HepG2 (cell line): ENCODE results near the gene NEK6. TPM values are rescaled to one million over a fixed set of nuclear protein-coding genes. Genes with fewer than 3 reads are reported as not detected.

Experiments
- ATAC-seq: fragments of 200-7000 bp; cut with Tn5 transposase; 3 replicates; pipeline ENCODE4 v1.9.1; 2020; ENCODE audit warnings: mild to moderate bottlenecking, moderate library complexity
- BruUV-seq: library from RNA; stranded (reverse); fragments of 400-500 nt; replicated peaks from 2 replicates; lab custom pipeline; 2021; lab: Mats Ljungman, UMichigan
- CTCF ChIA-PET: fragments of 300-600 bp; formaldehyde crosslinking; extraction: SDS; loops from one replicate; lab custom pipeline; 2021; ENCODE audit warnings: low total read pairs, inconsistent platforms, low intra/inter-chr PET ratio; lab: Yijun Ruan, JAX
- POLR2A ChIA-PET: fragments of 350-600 bp; sonication (Branson Sonifier 250); formaldehyde crosslinking; loops from one replicate; lab custom pipeline; 2020; ENCODE audit warnings: antibody characterized with exemption, inconsistent platforms; lab: Yijun Ruan, JAX
- DNase-seq: peaks from one replicate; pipeline ENCODE4 v3.0.0-alpha.2; 2015; ENCODE audit warnings: low spot score
- FAIRE-seq: peaks from 3 replicates; lab custom pipeline; 2011; peaks lifted over from hg19 to GRCh38; lab: Jason Lieb, UNC
- H2AFZ ChIP-seq: one replicate; pipeline ENCODE4 v1.6.1; 2011; ENCODE audit warnings: low read length, inconsistent platforms
- H3K27ac ChIP-seq: fragments of 300-600 bp; 3 replicates; pipeline ENCODE4 v1.8.0; 2011; ENCODE audit warnings: mixed run types, mild to moderate bottlenecking, mixed read lengths, low read length, inconsistent platforms; ENCODE audit not compliant: insufficient read depth; ENCODE audit errors: extremely low read length
- H3K27me3 ChIP-seq, 2 experiments: fragments of 200-600 bp in 1 of 2; 2 replicates in 1 of 2; 3 replicates in 1 of 2; pipeline versions ENCODE4 v1.6.0 to v1.8.0; 2011; ENCODE audit warnings: low read length in 2 of 2, mild to moderate bottlenecking in 2 of 2, moderate library complexity in 2 of 2, inconsistent platforms in 1 of 2; ENCODE audit not compliant: insufficient read depth in 2 of 2, control insufficient read depth in 1 of 2
- H3K36me3 ChIP-seq, 2 experiments: fragments of 200-600 bp in 1 of 2; replicated peaks in 1 of 2; 2 replicates in 1 of 2; 3 replicates in 1 of 2; pipeline versions ENCODE4 v1.5.1 to v1.8.0; 2011; ENCODE audit warnings: low read length in 2 of 2, inconsistent platforms in 1 of 2; ENCODE audit not compliant: insufficient read depth in 2 of 2, control insufficient read depth in 1 of 2
- H3K4me1 ChIP-seq: 2 replicates; pipeline ENCODE4 v1.5.1; 2012; ENCODE audit warnings: low read length, inconsistent platforms; ENCODE audit not compliant: insufficient read depth
- H3K4me2 ChIP-seq: 2 replicates; pipeline ENCODE4 v1.6.0; 2011; ENCODE audit warnings: low read depth, low read length, inconsistent platforms
- H3K4me3 ChIP-seq, 3 experiments: fragments of 200-600 bp in 1 of 3; sonication (generic), shearing (Covaris generic) in 1 of 3; replicated peaks in 1 of 3; 2 replicates each; pipeline ENCODE4 v1.5.1; 2011 to 2016; ENCODE audit warnings: low read length in 3 of 3, inconsistent platforms in 2 of 3, low read depth in 2 of 3, mild to moderate bottlenecking in 2 of 3, control low read depth in 1 of 3, mixed read lengths in 1 of 3; ENCODE audit not compliant: insufficient read depth in 1 of 3
- H3K79me2 ChIP-seq: one replicate; pipeline ENCODE4 v1.6.1; 2011; ENCODE audit warnings: low read length, inconsistent platforms; ENCODE audit not compliant: insufficient read depth
- H3K9ac ChIP-seq: 2 replicates; pipeline ENCODE4 v1.6.0; 2011; ENCODE audit warnings: mild to moderate bottlenecking, low read depth, low read length, inconsistent platforms; ENCODE audit not compliant: insufficient read depth
- H3K9me3 ChIP-seq: 2 replicates; pipeline ENCODE4 v1.5.1; 2012; ENCODE audit warnings: mild to moderate bottlenecking, low read length
- H4K20me1 ChIP-seq: 2 replicates; pipeline ENCODE4 v1.6.0; 2011; ENCODE audit warnings: inconsistent platforms, mild to moderate bottlenecking, low read length, moderate library complexity; ENCODE audit not compliant: insufficient read depth
- ADNP ChIP-seq: sonication (generic); formaldehyde crosslinking; IDR thresholded peaks from 2 replicates; pipeline ENCODE4 v1.4.0; 2020; ENCODE audit warnings: missing genetic modification reagents
- FOXM1 ChIP-seq: sonication (generic); formaldehyde crosslinking; IDR thresholded peaks from 2 replicates; pipeline ENCODE4 v1.5.0; 2020; ENCODE audit warnings: missing genetic modification reagents
- MIER2 ChIP-seq: IDR thresholded peaks from 2 replicates; pipeline ENCODE4 v1.6.1; 2016; ENCODE audit warnings: missing biosample characterization, missing genetic modification reagents
- REPIN1 ChIP-seq: sonication (generic); formaldehyde crosslinking; IDR thresholded peaks from 2 replicates; pipeline ENCODE4 v1.8.0; 2022; ENCODE audit warnings: missing genetic modification reagents, low read depth, mild to moderate bottlenecking, borderline replicate concordance
- SALL1 ChIP-seq: sonication (generic); formaldehyde crosslinking; IDR thresholded peaks from 2 replicates; pipeline ENCODE4 v1.8.0; 2022; ENCODE audit warnings: mild to moderate bottlenecking, missing genetic modification reagents
- TOE1 ChIP-seq: sonication (generic); formaldehyde crosslinking; IDR thresholded peaks from 2 replicates; pipeline ENCODE4 v1.4.0; 2020; ENCODE audit warnings: mild to moderate bottlenecking, missing genetic modification reagents
- TP53 ChIP-seq: sonication (generic); formaldehyde crosslinking; conservative IDR thresholded peaks from 2 replicates; pipeline ENCODE4 v1.4.0; 2020; ENCODE audit warnings: missing genetic modification reagents
- ZNF407 ChIP-seq: sonication (generic); formaldehyde crosslinking; IDR thresholded peaks from one replicate; pipeline ENCODE4 v1.5.1; 2020; ENCODE audit warnings: mild to moderate bottlenecking, missing genetic modification reagents; ENCODE audit errors: not compliant biosample characterization
- ZNF446 ChIP-seq: sonication (generic); formaldehyde crosslinking; IDR thresholded peaks from 2 replicates; pipeline ENCODE4 v1.5.0; 2020; ENCODE audit warnings: mild to moderate bottlenecking, missing genetic modification reagents
- ZNF619 ChIP-seq: sonication (generic); formaldehyde crosslinking; IDR thresholded peaks from 2 replicates; pipeline ENCODE4 v1.4.0; 2020; ENCODE audit warnings: mild to moderate bottlenecking, missing genetic modification reagents
- ZNF781 ChIP-seq: sonication (generic); formaldehyde crosslinking; IDR thresholded peaks from 2 replicates; pipeline ENCODE4 v1.5.1; 2020; ENCODE audit warnings: borderline replicate concordance, mild to moderate bottlenecking, missing genetic modification reagents; ENCODE audit errors: not compliant biosample characterization
- WGBS: methylation state at CpG from one replicate; pipeline ENCODE4 v1.1.6; 2017; ENCODE audit warnings: low lambda C conversion rate; 5-methylcytosine and 5-hydroxymethylcytosine counted together
- in situ Hi-C: cut with HindIII; loops from 2 replicates; pipeline ENCODE4 v1.10.0; 2017; ENCODE audit warnings: low pct_unique_long_range_greater_than_20kb; ENCODE audit not compliant: extremely low pct_ligation_motif_present
- intact Hi-C: fragments of 100-400 bp; cut with micrococcal nuclease; formaldehyde crosslinking; loops from one replicate; pipeline ENCODE4 v1.10.0; 2022; ENCODE audit not compliant: unreplicated experiment
- polyA plus RNA-seq, 8 experiments: library from polyadenylated mRNA; depleted of rRNA in 3 of 8; stranded (reverse) in 7 of 8; unstranded in 1 of 8; fragments of >200 nt; fragmentation: Illumina TruSeq in 4 of 8; extraction: Trizol in 4 of 8; gene quantifications; 2 replicates each; pipeline versions ENCODE4 v1.2.1 to v1.2.3, GENCODE V29; 2011 to 2016; ENCODE audit warnings: low read depth in 4 of 8, missing spikeins in 1 of 8, mixed read lengths in 1 of 8; ENCODE audit not compliant: insufficient read depth in 1 of 8
- total RNA-seq, 5 experiments: library from RNA; depleted of rRNA; stranded (reverse); fragments of >200 nt; fragmentation: Illumina TruSeq; extraction: Trizol; gene quantifications; 2 replicates each; pipeline ENCODE4 v1.2.3, GENCODE V29; 2016; ENCODE audit warnings: low read depth in 1 of 5

The NEK6 gene
- total and polyA plus RNA-seq, 2 of the 13 experiments (the other 11 are each of a cell fraction or from before 2014, with no cell fraction given): 30.4 to 119 TPM

GRCh38 chr9:124216474-124217176 lies 41.1 kb upstream of the NEK6 start:
- DNase-seq (no peak), ATAC-seq (no peak), FAIRE-seq (no peak)
- Histone ChIP-seq H3K36me3 (no peaks in the 10 kb centered on the region), H3K79me2 (no peaks in the 10 kb centered on the region), H3K27me3 (peaks cover 2 to 3% of the 10 kb centered on the region in 2 experiments; a peak in 2 of 5 replicates), H3K27ac (no peak overlapping the region), H3K9ac (no peak overlapping the region), H3K9me3 (no peaks in the 10 kb centered on the region), H3K4me1 (peaks cover 48% of the 10 kb centered on the region), H3K4me2 (peak overlapping the region; percentile 44), H3K4me3 (no peak overlapping the region; a peak in 1 of 6 replicates), H4K20me1 (no peaks in the 10 kb centered on the region), H2AFZ (no peak overlapping the region)
- POLR2A ChIA-PET: interaction anchor here (1.4 kb wide), 1 partner anchor 43 kb away, joined by 9 read pairs; no protein-coding TSS in a partner anchor
- TF ChIP-seq ZNF407 (CRISPR knock-in tag) (no peak), ADNP (CRISPR knock-in tag) (no peak), ZNF446 (no peak), TOE1 (CRISPR knock-in tag) (no peak), FOXM1 (CRISPR knock-in tag) (no peak), TP53 (CRISPR knock-in tag) (no peak), ZNF781 (no peak), MIER2 (CRISPR knock-in tag) (no peak), SALL1 (CRISPR knock-in tag) (no peak), REPIN1 (CRISPR knock-in tag) (no peak), ZNF619 (CRISPR knock-in tag) (no peak)
- BruUV-seq: no TSS peak
- WGBS: 40% methylated on average over 5 of the region's 9 CpGs
- CTCF ChIA-PET: no interaction called here
- in situ Hi-C loops (no loop called here), intact Hi-C loops (no loop called here)
